ENCODE measurements around the gene GAP43.

GAP43 gene

DNA sequence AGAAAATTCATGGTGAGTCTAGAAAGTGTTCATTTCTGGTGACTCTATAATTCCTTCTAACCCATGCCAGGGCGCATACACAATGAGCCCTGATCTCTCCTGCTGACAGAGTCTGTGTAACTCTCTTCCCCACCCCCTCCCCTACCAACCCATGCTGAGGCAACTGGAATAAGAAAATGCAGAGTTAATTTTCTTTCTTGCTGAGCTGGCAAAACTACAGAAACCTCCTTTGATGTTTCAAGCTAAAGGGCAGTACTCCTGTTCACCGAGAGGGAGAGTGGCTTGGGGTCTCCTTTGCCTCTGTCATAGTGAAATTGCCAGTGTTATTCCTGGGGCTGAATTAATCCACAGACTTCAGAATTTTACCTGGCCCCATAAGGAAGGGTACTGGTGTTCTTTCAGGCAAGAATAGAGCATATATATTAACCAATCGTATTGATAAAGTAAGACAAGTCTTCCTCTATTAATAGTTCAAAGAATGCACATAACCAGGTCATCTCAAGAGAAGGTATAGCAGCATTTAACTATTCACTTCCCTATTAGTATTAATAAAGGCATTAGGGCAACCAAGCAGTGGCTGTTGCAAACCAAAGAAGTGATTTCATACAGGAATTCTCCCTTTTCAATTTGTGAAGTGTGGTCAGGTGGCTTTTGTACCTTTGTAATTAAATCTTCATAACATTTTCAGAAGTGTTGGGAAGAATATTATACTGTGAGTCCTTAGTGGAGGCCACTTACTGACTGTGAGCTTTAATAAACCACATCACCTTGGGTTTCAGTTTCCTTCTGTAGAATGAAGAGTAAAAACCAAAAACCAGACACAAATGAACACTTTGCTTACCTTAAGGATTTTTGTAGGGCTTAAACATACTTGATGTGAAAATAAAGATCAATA lies 4.1 kb downstream of the GAP43 start:
- no peak for DNase-seq (ENCODE audit: low read depth)

DNA sequence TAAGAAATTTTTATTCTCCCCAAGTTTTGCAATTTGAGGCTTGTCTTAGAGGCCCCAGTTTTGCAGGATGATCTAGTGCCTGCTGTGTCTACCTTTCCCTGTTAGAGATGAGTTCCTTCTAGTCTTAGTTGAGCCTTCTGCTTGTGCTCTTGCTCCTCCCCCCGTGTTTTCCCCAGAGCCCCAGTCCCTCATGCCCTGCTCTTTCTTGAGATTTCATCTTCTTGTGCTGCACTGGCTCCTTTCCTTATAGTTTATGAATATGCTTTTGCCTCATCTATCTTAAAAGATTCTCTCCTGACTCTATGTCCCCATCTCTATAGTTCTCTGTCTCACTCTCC lies 4.7 kb downstream of the GAP43 start:
- DNase-seq (ENCODE audit: low read depth) = no peak

DNA sequence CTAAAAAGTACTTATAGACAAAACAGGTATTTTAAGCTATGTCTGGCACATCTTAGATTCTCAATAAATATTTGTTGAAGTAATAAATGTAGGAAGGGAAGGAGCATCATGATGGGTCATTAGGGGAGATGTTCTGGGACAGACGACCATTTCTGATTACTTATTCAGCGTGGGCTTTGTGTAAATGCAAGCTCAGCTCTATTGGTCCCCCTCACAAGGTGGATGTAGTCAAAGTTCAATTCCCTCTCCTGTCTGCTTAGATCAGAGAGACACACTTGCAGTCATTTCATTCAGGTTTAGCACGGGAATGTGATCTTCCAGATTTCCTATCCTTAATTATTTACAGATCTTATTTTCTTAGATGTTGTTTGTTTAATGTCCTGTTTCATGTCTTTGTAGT lies 7.5 kb downstream of the GAP43 start:
- no peak for DNase-seq (ENCODE audit: low read depth)

DNA sequence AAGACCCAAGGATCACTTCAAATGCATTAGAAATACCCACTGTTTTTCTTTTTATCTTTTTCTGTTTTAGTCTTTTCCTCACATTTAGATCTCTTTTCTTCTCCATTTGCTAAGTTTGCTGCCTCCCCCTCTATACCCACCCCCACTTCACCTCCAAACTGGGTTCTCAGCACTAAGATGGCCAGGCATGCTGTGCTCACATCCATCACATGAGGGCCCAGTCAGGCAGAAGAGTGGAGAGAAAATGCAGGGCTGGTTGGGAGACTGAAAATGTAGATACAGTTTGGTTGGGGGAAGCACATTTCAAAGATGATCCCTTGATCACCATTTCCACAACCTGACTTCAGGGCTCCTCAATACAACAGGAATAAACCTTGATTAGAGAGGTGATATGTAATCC lies 8.7 kb downstream of the GAP43 start:
- no peak for DNase-seq (ENCODE audit: low read depth)

DNA sequence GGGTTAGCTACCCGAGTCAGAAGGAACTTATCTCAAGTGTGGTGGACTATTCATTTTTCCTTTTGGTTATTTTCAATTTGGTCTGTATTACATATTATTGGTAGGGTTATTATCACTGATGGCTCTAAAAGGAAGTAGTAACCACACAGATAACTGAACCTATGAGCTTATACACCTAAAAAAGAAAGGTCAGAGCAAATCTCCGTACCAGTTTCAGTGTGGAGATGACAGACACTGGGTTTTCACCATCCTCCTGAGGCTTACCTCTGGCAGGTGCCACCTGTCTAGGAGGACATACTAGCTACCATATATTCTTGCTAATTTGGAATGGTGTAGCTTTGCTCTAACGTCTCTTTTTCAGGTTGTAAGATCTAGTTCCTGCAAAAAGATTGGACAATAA lies 10.2 kb downstream of the GAP43 start:
- DNase-seq (ENCODE audit: low read depth) = no peak

DNA sequence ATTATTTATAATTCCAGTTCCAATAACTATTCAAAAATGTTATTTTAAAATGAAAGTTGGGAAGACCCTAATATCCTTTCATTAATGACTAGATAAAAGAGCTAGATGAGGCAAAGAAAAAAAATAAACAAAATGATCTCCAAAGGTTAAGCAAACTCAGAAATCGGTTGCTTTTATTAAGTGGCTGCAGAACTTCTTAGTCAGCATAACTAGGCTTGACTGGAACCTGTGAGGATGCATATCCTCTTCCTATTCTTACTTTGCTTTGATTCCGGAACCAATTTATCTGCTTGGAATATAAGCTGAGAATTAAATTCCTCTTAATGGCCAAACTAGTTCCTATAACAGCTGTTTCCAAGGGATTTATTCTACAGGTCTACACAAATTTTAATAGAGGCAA lies 10.7 kb downstream of the GAP43 start:
- no peak for DNase-seq (ENCODE audit: low read depth)

DNA sequence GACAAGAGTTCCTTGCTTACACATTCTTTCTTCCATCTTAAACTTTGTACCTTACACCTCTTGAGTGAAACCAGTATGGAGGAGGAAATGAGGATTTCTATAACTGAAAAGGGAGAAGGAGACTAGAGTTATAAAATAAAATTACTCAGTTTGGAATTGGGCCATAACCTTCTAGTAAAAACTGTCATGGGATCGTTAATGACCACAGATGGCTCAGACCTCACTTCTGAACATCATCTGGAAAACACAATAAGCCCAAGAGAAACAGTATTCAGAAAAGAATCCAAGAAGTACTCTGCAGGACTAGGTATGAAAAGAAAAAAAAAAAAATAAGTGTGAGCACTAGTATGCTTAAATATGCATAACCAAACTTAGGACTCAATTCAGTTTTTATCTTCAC lies 12.1 kb downstream of the GAP43 start:
- DNase-seq (ENCODE audit: low read depth) = no peak

DNA sequence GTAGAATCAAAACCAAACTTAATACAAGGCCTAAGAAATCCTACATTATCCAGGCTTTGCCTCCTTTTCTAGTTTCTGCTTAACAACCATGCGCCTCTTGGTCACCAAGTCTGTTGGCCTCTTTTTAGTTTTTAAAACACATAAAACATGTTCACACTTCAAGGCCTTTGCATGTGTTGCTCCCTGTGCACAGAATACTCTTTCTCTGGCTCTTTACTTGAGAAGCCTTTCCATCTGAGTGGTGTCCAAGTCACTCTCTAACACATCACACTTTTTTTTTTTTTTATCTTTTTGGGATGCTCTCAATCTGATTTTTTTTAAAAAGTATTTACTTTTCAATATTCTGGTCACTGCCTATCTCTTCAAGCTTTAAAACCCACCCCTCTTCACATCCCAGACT lies 14.9 kb downstream of the GAP43 start:
- no peak for DNase-seq (ENCODE audit: low read depth)

DNA sequence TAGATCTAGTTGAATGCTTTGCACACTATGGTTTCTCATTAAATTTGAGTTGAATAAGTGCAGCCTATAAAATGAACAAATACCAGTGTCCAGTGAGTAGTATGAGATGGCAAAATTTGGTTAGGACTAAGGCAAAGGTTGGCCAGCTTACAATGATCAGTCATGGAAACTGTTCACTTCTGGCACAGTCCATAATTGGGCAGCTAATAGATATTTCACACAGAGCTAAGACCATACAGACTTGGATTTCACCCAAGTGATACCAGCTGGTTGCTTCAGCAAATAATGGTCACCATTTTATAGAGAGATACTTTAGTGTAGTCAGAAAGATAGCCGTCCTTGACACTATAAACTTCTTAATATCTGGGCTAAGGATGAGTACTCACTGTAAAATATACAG lies 15.7 kb downstream of the GAP43 start:
- no peak for DNase-seq (ENCODE audit: low read depth)

DNA sequence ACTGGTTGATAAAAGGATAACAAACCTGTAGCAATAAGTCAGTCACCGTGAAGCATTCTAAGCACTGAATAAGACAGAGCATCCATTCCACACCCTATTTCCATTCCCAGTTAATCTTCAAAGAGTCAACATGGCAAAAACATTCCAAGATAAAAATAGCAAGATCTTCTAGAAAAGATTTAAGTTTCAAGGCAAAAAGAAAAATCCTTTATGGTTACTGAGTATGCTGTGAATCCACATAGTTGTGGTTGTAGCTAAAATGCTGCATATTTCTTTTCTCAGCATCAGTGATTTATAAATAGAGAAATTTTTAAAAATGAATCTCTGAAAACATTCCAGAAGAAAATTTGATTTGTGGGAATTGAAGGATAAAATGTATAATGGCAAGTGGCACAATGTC lies 21.1 kb downstream of the GAP43 start:
- no peak for DNase-seq (ENCODE audit: low read depth)

DNA sequence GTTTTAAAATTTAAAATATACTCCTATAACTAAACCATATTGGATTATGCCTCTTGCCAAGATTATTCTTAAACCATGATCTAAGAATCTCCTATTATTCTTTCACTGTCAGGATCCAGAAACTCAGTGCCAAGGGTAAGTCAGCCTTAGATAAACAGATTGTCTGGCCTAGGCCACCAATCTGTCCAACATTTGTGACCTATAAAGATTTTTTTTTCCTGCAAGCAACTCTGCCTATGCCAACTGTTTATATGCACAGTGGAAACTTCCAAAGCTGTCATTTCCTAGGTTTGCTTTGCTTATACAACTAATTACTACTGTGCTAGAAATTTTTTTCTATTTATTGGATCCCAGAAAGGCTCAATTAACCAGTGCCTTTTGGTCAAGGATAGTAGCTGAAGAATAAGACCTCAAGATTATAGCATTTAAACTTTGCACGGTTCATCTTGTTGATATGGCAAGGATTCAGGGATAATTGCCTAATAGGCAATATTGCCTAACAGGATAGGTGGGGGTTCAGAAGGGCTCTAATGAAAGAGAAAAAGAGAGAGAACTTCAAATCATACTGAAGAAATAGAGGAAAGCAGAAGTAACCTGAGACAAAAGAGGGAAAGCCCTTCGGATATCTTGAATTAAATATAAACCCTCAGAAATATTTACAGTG lies 22.8 kb downstream of the GAP43 start:
- DNase-seq (ENCODE audit: low read depth) = no peak

DNA sequence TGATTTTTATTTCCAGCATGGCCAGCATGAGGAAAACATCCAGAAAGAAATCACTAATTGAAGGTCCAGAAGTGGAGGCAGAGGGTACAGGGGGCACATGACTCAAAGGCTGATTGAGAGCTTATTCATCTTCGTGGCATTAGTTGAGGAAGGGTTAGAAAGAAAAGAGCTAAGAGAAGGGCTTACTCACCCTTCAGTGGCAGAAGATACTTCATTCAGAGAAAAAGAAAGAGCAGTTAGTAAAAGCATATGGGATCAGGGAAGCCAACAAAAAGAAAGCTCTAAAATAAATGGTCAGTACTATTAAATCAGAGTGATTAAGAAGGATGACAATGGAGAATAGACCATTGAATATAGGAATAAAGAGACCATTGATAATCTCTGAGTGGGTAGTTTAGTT lies 25.2 kb downstream of the GAP43 start:
- DNase-seq (ENCODE audit: low read depth) = no peak

DNA sequence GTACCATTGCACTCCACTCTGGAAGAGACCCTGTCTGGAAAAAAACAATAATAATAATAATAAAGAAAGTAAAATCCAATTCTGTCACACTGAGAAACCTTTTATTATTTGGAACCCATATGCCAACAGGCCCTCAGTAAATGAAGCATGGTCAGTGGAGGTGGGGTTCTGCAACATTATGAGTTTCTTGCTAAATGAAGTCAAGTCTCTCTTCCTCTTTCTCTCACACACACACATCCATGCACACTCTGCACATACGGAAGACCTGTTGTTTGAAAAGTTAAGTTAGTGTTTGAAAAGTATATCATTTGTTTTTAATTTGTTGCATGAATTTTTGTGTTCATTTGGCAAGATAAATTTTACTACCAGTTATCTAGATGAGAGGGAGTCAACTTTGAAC lies 27.8 kb downstream of the GAP43 start:
- no peak for DNase-seq (ENCODE audit: low read depth)

DNA sequence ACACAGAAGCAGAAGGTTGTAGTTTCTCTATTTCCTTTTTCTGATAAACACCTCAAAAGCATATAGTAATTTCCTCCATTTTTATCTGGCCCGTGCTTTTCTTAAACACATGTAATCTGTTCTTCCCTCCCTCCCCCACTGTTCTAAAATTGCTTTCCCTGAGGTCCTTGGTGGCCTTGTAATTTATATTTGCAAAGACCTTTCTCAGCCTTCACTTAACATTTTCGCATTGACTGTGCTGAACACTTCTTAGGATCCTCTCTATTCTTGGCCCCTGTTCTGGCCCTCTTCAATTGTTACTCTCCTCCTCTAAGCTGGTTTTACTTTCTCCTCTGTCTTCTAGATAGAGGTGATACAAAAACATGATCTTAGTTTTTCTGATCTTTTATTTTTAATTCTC lies 28.3 kb downstream of the GAP43 start:
- no peak for DNase-seq (ENCODE audit: low read depth)

DNA sequence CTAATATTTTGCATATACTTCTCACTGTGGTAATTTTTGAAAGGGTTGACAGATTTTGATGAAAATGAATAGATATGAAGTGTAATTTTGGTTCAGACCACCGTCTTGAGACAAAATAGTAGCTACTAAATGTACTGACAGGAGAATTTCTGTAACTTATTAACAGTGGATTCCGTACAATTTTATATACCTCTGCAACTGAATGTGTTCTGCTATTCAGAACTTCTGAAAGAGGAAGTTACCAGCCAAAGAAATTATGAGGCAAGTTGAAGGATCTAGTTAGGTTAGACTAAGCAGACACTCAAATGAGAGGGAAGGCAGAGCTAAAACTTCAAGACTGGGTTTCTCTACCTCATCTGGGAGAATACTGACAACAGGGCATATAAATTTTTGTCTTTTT lies 29.4 kb downstream of the GAP43 start:
- DNase-seq (ENCODE audit: low read depth) = no peak

DNA sequence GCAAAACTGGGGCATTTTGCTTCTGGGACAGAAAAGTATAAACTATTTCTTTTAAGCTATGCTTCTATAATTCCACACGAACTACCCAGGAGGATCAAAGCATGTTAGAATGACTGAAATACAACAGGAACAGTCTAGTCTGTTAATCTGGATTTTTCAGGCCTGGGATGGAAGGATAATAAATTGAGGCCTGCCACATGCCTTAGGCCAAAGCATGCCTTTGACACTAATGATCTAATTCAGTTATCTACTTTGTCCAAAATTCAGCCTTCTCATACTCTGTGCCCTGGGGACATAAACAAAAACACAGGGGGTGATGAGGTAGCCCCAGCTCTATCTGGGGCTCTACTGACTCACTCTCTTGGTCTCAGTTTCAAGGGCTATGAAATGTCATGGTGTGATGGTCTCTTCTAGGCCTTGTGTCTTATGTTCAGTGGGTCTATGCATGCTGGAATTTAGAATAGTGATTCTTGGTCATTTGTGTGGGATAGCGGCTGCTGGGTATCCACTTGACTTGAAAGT lies 32.5 kb downstream of the GAP43 start:
- no peak for DNase-seq (ENCODE audit: low read depth)

DNA sequence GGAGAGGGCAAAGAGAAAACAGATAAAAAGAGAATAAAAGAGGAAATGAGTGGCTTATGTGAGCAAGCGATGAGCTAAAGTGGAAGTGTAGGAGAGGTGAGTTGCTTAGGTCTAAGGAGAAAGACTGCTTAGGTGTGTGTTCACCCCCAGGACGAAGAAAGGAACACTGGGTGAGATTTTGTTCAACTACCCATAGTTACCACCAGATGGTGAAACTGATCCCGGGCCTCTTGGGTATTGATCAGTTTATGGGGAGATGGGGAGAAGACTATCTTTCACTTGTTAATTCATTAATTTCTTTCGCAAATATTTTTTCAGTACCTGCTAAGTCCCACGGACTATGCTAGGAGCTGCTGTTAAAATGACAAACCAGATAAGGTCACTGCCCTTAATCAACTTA lies 33.9 kb downstream of the GAP43 start:
- DNase-seq (ENCODE audit: low read depth) = no peak

DNA sequence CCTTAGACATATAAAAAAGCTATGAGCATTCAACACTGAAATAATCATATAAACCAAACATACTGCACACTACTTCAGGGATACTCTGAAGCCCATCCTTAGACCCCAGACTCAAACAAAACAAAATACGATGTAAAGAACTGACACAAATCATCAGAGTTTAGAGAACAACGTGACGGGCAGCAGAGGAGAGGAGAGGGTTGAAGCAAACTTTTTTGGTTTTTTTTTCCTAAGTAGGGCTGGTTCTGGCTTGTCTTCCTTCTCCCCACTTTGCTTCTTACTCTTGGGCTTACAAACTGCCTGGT lies 34.7 kb downstream of the GAP43 start:
- no peak for DNase-seq (ENCODE audit: low read depth)

DNA sequence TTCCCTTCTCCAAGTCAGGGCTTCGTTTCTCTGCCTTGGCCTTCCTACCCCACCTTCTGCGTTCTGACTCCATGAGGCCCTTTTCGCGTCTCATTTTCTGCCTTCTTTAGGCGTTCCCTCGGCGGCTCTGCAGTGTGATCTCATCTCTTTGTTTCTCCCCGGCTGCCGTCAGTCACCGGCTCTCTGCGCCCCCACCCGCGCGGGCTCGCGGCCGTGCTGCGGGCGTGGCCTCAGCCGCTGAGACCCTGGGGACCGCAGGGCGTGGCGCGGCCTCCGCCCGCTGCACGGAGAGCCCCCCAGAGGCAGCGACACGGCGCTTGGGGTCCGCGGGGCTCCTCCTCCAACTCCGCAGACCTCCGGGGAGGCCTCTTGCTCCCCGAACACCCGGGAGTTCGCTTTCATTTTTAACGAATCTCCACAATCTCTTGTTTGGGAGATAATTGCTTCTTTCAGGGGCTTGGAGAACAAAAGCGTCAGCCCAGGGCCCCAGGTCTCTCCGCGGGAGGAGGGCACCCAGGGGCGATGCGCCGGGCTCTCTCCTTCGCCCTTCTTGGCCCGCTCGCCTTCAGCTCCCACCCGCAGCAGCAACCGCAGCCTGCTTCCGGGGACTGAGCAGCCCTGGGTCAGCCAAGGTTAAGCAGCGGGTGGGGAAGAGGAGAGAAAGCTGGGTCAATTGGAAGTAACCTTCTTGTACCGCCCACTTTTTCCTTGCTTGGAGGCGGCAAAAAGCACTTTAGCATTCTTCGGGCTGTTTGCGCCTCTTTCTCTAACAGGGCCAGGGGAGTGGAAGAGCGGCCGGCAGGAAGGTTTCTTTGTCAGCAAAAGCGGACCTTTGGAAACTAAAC lies 35.2 kb downstream of the GAP43 start:
- peak; percentile 48 for DNase-seq (ENCODE audit: low read depth)

DNA sequence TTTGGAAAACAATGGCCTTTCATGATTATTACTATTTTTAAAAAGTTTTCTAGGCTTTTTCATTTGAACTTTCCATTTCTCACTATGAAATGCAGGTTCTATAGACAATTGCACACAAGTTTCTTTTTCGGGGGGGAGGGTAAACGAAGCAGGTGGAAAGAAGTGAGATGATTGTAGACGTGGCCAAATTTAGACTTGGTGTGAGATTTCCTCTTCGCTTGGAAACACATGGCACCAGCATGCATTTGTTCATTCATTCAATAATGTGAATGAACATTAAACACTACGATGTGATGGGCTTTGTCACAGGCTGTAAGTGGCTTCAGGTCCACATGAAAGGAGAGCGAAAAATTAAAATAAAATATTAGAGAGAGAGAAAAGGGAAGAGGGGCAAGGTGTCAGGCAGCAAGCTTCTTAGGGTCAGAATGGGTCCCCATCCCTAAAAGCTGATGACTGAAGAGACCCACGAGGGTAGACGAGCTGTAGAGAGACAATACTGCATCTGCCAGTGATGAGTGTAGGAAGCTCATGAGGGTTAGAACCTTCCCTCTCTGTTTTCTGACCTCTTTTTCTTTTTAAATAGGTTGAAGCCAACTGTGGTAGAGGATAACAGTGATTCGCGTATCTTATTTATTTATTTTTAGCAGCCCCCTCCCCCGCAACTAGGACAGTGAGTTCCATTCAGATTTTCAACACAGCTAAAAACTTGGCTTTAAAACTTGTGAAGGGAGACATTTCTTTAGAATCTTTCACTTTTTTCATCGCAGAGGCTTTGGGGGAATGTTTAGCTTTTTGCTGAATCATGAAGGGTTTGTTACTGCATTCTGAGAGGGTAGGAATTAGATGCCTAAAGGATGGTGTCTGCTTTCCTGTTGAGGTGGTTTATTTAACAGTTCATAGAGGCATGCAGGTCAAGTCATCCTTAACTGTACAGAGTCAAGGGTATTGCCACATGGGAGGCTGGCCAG lies 36.2 kb downstream of the GAP43 start:
- no peak for DNase-seq (ENCODE audit: low read depth)

DNA sequence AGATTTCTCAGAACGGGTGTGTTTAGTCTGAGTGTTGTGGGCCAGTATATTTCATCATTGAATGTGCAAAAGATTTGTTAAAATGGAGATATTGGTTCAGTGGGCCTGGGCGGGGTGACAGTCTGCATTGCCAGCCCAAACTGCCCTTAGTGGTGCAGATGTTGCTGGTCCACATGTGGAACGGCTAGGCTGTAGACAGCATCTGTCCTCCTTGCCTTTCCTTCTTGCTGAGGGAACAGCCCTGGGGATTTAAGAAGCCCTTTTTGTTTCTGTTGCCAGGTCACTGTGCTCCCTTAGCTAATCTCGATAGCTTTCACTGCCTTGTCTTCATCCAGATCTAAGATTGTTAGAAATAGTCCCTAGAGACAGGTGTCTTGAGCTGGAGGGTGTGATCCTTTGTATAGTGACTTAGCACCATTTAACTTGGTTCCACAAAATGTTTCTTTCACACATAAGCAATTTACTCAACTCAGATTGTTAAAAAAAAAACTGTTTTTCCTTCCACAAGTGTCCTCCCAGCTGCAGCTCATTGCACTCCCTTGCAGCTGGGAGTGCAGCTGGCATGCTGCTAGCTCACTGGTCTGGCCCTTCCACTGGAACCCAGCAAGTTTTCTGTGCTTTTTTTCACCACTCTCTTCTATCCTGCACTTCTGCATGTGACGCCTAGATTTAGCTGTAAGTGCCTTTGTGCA lies 37.5 kb downstream of the GAP43 start:
- no peak for DNase-seq (ENCODE audit: low read depth)

Data from stimulated activated CD8-positive, alpha-beta memory T cell treated with anti-CD3 and anti-CD28 coated beads, Interleukin-12 subunit alpha, Interleukin-12 subunit beta, amount 100 ng/mL, for 1 hour (primary cell).